NCI-H510A (cell line): ENCODE results near the gene EFNB1.

Experiments used
- DNase-seq: peaks from one replicate; lab custom pipeline; 2025; lab: John Stamatoyannopoulos, UW

Gene EFNB1

GRCh38 chrX:68844581-68844980 lies 15.8 kb downstream of the EFNB1 start:
- no peak for DNase-seq

GRCh38 chrX:68846536-68846935 lies 17.7 kb downstream of the EFNB1 start:
- no peak for DNase-seq

GRCh38 chrX:68847172-68847571 lies 18.4 kb downstream of the EFNB1 start:
- no peak for DNase-seq

- no peak for DNase-seq
These were observed 19.5 kb downstream of the EFNB1 start for GRCh38 chrX:68848189-68848940.

- DNase-seq = no peak
These were observed 22.3 kb downstream of the EFNB1 start for GRCh38 chrX:68851082-68851481.

- DNase-seq = no peak
These were observed 23.2 kb downstream of the EFNB1 start for GRCh38 chrX:68852046-68852445.

GRCh38 chrX:68853665-68854251 lies 24.9 kb downstream of the EFNB1 start:
- no peak for DNase-seq

- DNase-seq = no peak
These were observed 36.5 kb downstream of the EFNB1 start for GRCh38 chrX:68865300-68865699.

GRCh38 chrX:68865926-68866325 lies 37.1 kb downstream of the EFNB1 start:
- no peak for DNase-seq

GRCh38 chrX:68867458-68868112 lies 38.8 kb downstream of the EFNB1 start:
- no peak for DNase-seq

GRCh38 chrX:68868316-68868715 lies 39.5 kb downstream of the EFNB1 start:
- DNase-seq = no peak

- no peak for DNase-seq
These were observed 40.3 kb downstream of the EFNB1 start for GRCh38 chrX:68868902-68869800.

- DNase-seq = no peak
These were observed 41.5 kb downstream of the EFNB1 start for GRCh38 chrX:68870357-68870756.

- no peak for DNase-seq
These were observed 43.4 kb downstream of the EFNB1 start for GRCh38 chrX:68872171-68872570.

- no peak for DNase-seq
These were observed 45.3 kb downstream of the EFNB1 start for GRCh38 chrX:68874076-68874475.

- DNase-seq = no peak
These were observed 47.9 kb downstream of the EFNB1 start for GRCh38 chrX:68876731-68877130.

- no peak for DNase-seq
These were observed 48.8 kb downstream of the EFNB1 start for GRCh38 chrX:68877606-68878005.

- DNase-seq = no peak
These were observed 50.3 kb downstream of the EFNB1 start for GRCh38 chrX:68878977-68879645.

- no peak for DNase-seq
These were observed 52.2 kb downstream of the EFNB1 start for GRCh38 chrX:68880846-68881552.

- DNase-seq = no peak
These were observed 53.1 kb downstream of the EFNB1 start for GRCh38 chrX:68881911-68882310.

- no peak for DNase-seq
These were observed 55.0 kb downstream of the EFNB1 start for GRCh38 chrX:68883800-68884199.
